Measurements from ENCODE around the gene MROH2B. TPM values are rescaled to one million over a fixed set of nuclear protein-coding genes. Genes with fewer than 3 reads are reported as not detected.

Gene MROH2B
- total and polyA plus RNA-seq, 8 donors: not detected

DNA sequence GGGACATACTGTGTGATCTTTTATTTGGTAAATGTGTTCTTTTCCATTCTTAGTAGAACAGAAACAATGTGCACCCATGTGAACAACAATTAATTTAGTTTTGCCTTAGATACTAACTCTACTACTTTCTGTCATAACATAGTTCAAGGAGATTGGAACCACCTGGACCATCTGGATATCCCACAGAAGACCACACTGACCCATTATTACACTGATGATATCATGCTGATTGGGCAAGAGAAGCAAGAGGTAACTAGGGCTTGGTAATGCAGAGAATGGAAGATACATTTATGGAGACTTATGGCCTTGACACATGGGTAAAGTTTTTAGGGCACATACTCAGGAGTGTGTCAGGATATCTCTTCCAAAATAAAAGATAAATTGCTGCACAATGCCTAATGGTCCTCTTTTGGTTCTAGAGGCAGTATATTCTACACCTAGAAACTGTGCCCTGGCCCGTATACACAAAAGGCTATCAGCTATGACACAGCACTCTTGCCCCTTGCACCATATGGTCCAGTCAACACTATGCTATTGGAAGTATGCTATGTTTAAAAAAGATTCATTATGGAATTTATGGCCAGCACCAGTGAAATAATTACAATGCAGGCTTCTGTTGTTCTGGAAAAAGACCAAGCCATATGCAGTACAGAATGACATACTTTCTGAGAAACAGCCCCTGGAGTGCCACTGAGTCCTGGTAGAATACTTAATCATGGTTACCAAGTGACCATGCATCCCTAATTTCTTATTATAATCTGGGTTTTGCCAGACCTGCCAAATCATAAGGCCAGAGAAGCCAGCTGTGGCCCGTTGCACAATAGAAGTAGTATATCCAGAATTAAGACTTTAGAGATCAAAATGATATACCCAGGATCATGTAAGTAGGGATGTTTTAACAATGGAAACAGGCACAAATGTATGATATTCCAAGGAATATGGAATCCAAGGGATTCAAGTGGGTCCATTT, 41.6 kb upstream of the MROH2B start:
- Histone ChIP-seq H3K4me1 (no peaks in the 10 kb centered on the region), H3K36me3 (no peaks in the 10 kb centered on the region), H3K27ac (no peak overlapping the region), H3K9me3 (no peaks in the 10 kb centered on the region), H3K4me3 (no peak overlapping the region), H3K27me3 (no peaks in the 10 kb centered on the region)
- no peak for DNase-seq
- WGBS, 5 donors: 77 to 86% (median 79%) methylated on average over 2 of the region's 2 CpGs
- intact Hi-C loops (cut with DNase I; ENCODE audit: low total_unique reads): no loop called here
- no peak for TF ChIP-seq EP300 (IDR thresholded peaks at IDR 0.05)
- TF ChIP-seq POLR2AphosphoS5 (IDR thresholded peaks at IDR 0.05): no peak
- TF ChIP-seq POLR2A (IDR thresholded peaks at IDR 0.05): no peak
- no peak for TF ChIP-seq CTCF (IDR thresholded peaks at IDR 0.05)

DNA sequence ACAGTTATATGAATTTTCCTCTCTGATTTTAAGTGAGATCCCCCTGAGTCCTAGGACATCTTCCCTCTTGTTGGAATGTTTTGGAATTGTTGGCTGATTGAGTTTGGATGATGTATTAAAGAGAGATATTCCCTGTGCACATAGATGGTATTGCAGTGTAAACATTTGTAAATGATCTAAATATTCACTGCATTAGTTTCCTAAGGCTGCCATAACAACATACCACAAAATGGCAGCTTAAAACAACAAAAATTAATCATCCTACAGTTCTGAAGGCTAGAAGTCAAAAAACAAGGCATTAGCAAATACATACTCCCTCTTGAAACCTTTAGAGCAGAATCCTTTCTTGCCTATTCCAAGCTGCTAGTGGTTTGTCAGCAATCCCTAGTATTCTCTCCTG, 38.0 kb upstream of the MROH2B start:
- no peaks in the 10 kb centered on the region for H3K9me3 ChIP-seq
- intact Hi-C loops (cut with DNase I; ENCODE audit: low total_unique reads): no loop called here
- TF ChIP-seq EP300 (IDR thresholded peaks at IDR 0.05): no peak
- TF ChIP-seq CTCF (IDR thresholded peaks at IDR 0.05): no peak
- no peak for TF ChIP-seq POLR2A (IDR thresholded peaks at IDR 0.05)
- no peak for TF ChIP-seq POLR2AphosphoS5 (IDR thresholded peaks at IDR 0.05)
- no peaks in the 10 kb centered on the region for H3K36me3 ChIP-seq
- H3K4me3 ChIP-seq: no peak overlapping the region
- no peak overlapping the region for H3K27ac ChIP-seq
- H3K27me3 ChIP-seq: no peaks in the 10 kb centered on the region
- no peak for DNase-seq
- H3K4me1 ChIP-seq: no peaks in the 10 kb centered on the region

GRCh38 chr5:41102341-41102740, 31.2 kb upstream of the MROH2B start:
- H3K36me3 ChIP-seq: no peaks in the 10 kb centered on the region
- H3K27ac ChIP-seq: no peak overlapping the region
- H3K9me3 ChIP-seq: no peaks in the 10 kb centered on the region
- H3K4me3 ChIP-seq: no peak overlapping the region
- TF ChIP-seq POLR2A (IDR thresholded peaks at IDR 0.05): no peak
- no peak for TF ChIP-seq EP300 (IDR thresholded peaks at IDR 0.05)
- H3K4me1 ChIP-seq: no peaks in the 10 kb centered on the region
- no peak for DNase-seq
- intact Hi-C loops (cut with DNase I; ENCODE audit: low total_unique reads): no loop called here
- H3K27me3 ChIP-seq: no peaks in the 10 kb centered on the region

GRCh38 chr5:41097642-41098041, 26.5 kb upstream of the MROH2B start:
- Histone ChIP-seq H3K36me3 (no peaks in the 10 kb centered on the region), H3K4me1 (no peaks in the 10 kb centered on the region), H3K27ac (no peak overlapping the region), H3K4me3 (no peak overlapping the region), H3K9me3 (no peaks in the 10 kb centered on the region), H3K27me3 (no peaks in the 10 kb centered on the region)
- intact Hi-C loops (cut with DNase I; ENCODE audit: low total_unique reads): no loop called here
- TF ChIP-seq POLR2A (IDR thresholded peaks at IDR 0.05) (no peak), EP300 (IDR thresholded peaks at IDR 0.05) (no peak), POLR2AphosphoS5 (IDR thresholded peaks at IDR 0.05) (no peak), CTCF (IDR thresholded peaks at IDR 0.05) (no peak)
- no peak for DNase-seq
- WGBS, 5 donors: 66 to 72% (median 69%) methylated on average over 2 of the region's 2 CpGs
